HCT116 (cell line): ENCODE measurements around the gene HOXA13. TPM values are rescaled to one million over a fixed set of nuclear protein-coding genes. Genes with fewer than 3 reads are reported as not detected.

Experiments
- ATAC-seq: fragments of 200-7000 bp; cut with Tn5 transposase; 2 replicates; pipeline ENCODE4 v1.9.1; 2020; ENCODE audit warnings: mild to moderate bottlenecking, moderate library complexity
- BruUV-seq: library from RNA; stranded (reverse); fragments of 400-500 nt; replicated peaks from 2 replicates; lab custom pipeline; 2021; lab: Mats Ljungman, UMichigan
- CTCF ChIA-PET: fragments of 300-600 bp; sonication (Branson Sonifier 250); formaldehyde crosslinking; loops from one replicate; lab custom pipeline; 2021; ENCODE audit warnings: antibody characterized with exemption; lab: Charles Lee
- POLR2A ChIA-PET: fragments of 300-600, 350-600 bp; sonication (Branson Sonifier 250); formaldehyde crosslinking; loops from one replicate; lab custom pipeline; 2021; ENCODE audit warnings: antibody characterized with exemption; lab: Charles Lee
- RAD21 ChIA-PET, 2 experiments: fragments of 300-600 bp; sonication (Branson Sonifier 250); formaldehyde crosslinking; loops; one replicate each; lab custom pipeline; 2023; ENCODE audit warnings: low total read pairs in 2 of 2; ENCODE audit not compliant: uncharacterized antibody in 2 of 2, unreplicated experiment in 2 of 2, low non-redundant PET in 1 of 2; lab: Charles Lee
- DNase-seq: peaks from one replicate; pipeline ENCODE4 v3.0.0-alpha.2; 2010; ENCODE audit warnings: low read depth, low spot score
- H2AFZ ChIP-seq: fragments of 200-600 bp; shearing (Covaris generic), sonication (generic); 2 replicates; pipeline ENCODE4 v1.6.1; 2017; ENCODE audit warnings: low read depth, mixed run types, mixed read lengths, antibody characterized with exemption, low read length; ENCODE audit not compliant: poor library complexity, severe bottlenecking
- H3K27ac ChIP-seq: 2 replicates; pipeline ENCODE4 v1.5.1; 2012; ENCODE audit warnings: low read depth, low read length
- H3K27me3 ChIP-seq: fragments of 200-600 bp; sonication (generic); 2 replicates; pipeline ENCODE4 v1.6.1; 2016; ENCODE audit warnings: mixed run types, low read length, mixed read lengths; ENCODE audit not compliant: insufficient read depth
- H3K36me3 ChIP-seq, 2 experiments: fragments of 200-500 bp in 1 of 2; fragments of 200-600 bp in 1 of 2; sonication (Bioruptor generic) in 1 of 2; sonication (generic) in 1 of 2; 2 replicates each; pipeline versions ENCODE4 v1.5.1 to v1.6.1; 2014 to 2016; ENCODE audit warnings: low read length in 2 of 2, inconsistent platforms in 1 of 2, mixed read lengths in 1 of 2, mixed run types in 1 of 2; ENCODE audit not compliant: insufficient read depth in 2 of 2, control insufficient read depth in 1 of 2
- H3K4me1 ChIP-seq, 2 experiments: fragments of 200-600 bp in 1 of 2; sonication (generic) in 1 of 2; 2 replicates each; pipeline versions ENCODE4 v1.5.1 to v1.6.1; 2012 to 2017; ENCODE audit warnings: low read length in 2 of 2, inconsistent platforms in 1 of 2, mild to moderate bottlenecking in 1 of 2, mixed read lengths in 1 of 2, mixed run types in 1 of 2, moderate library complexity in 1 of 2; ENCODE audit not compliant: insufficient read depth in 2 of 2, control insufficient read depth in 1 of 2
- H3K4me2 ChIP-seq: fragments of 200-600 bp; sonication (generic); 2 replicates; pipeline ENCODE4 v1.6.1; 2017; ENCODE audit warnings: mixed run types, low read length, mixed read lengths
- H3K4me3 ChIP-seq, 2 experiments: fragments of 200-600 bp in 1 of 2; sonication (generic) in 1 of 2; replicated peaks in 1 of 2; 2 replicates each; pipeline ENCODE4 v1.5.1; 2011 to 2016; ENCODE audit warnings: low read length in 2 of 2, control low read depth in 1 of 2, low read depth in 1 of 2, mild to moderate bottlenecking in 1 of 2, mixed read lengths in 1 of 2, mixed run types in 1 of 2
- H3K79me2 ChIP-seq: fragments of 200-600 bp; sonication (generic); 2 replicates; pipeline ENCODE4 v1.6.1; 2017; ENCODE audit warnings: mild to moderate bottlenecking, mixed run types, low read length, moderate library complexity, mixed read lengths; ENCODE audit not compliant: insufficient read depth
- H3K9ac ChIP-seq: fragments of 200-600 bp; sonication (generic); 2 replicates; pipeline ENCODE4 v1.6.1; 2016; ENCODE audit warnings: low read length, mixed read lengths
- H3K9me2 ChIP-seq: fragments of 200-600 bp; sonication (generic), shearing (Covaris generic); 2 replicates; pipeline ENCODE4 v1.6.1; 2017; ENCODE audit warnings: mixed run types, mild to moderate bottlenecking, moderate library complexity; ENCODE audit not compliant: insufficient read depth
- H3K9me3 ChIP-seq, 2 experiments: fragments of 200-500 bp in 1 of 2; fragments of 200-600 bp in 1 of 2; sonication (Bioruptor generic) in 1 of 2; sonication (generic) in 1 of 2; 2 replicates each; pipeline ENCODE4 v1.6.1; 2014 to 2017; ENCODE audit warnings: low read length in 2 of 2, mixed read lengths in 2 of 2, inconsistent platforms in 1 of 2, low read depth in 1 of 2, mild to moderate bottlenecking in 1 of 2, mixed run types in 1 of 2, moderate library complexity in 1 of 2; ENCODE audit not compliant: control insufficient read depth in 1 of 2, insufficient read depth in 1 of 2
- H4K20me1 ChIP-seq: fragments of 200-600 bp; sonication (generic), shearing (Covaris generic); 2 replicates; pipeline ENCODE4 v1.6.1; 2017; ENCODE audit warnings: mixed run types, mild to moderate bottlenecking, moderate library complexity; ENCODE audit not compliant: insufficient read depth
- CBX3 ChIP-seq: IDR thresholded peaks from 2 replicates; pipeline ENCODE4 v1.6.1; 2012; ENCODE audit warnings: low read depth
- EGR1 ChIP-seq: IDR thresholded peaks from 2 replicates; pipeline ENCODE4 v1.6.1; 2012; ENCODE audit warnings: low read depth
- EZH2 ChIP-seq: fragments of 200-600 bp; sonication (generic); IDR thresholded peaks from 2 replicates; pipeline ENCODE4 v1.6.1; 2017; ENCODE audit warnings: antibody characterized with exemption, mixed run types
- EZH2phosphoT487 ChIP-seq: fragments of 200-600 bp; IDR thresholded peaks from 2 replicates; pipeline ENCODE4 v1.6.1; 2018; ENCODE audit warnings: antibody characterized with exemption, borderline replicate concordance
- FOSL1 ChIP-seq: IDR thresholded peaks from 2 replicates; pipeline ENCODE4 v1.6.1; 2012; ENCODE audit warnings: low read depth
- POLR2A ChIP-seq: IDR thresholded peaks from 2 replicates; pipeline ENCODE4 v1.7.0; 2011; ENCODE audit warnings: borderline replicate concordance; ENCODE audit not compliant: insufficient read depth, insufficient read length; ENCODE audit errors: extremely low read depth
- RAD21 ChIP-seq: IDR thresholded peaks from 2 replicates; pipeline ENCODE4 v1.6.1; 2012; ENCODE audit warnings: low read depth, mild to moderate bottlenecking
- SIN3A ChIP-seq: IDR thresholded peaks from 2 replicates; pipeline ENCODE4 v1.6.1; 2012; ENCODE audit warnings: low read depth
- SP1 ChIP-seq: IDR thresholded peaks from 2 replicates; pipeline ENCODE4 v1.6.1; 2012; ENCODE audit warnings: low read depth
- TCF7L2 ChIP-seq: IDR thresholded peaks from 2 replicates; pipeline ENCODE4 v1.7.0; 2011; ENCODE audit warnings: borderline replicate concordance, inconsistent platforms; ENCODE audit not compliant: insufficient read depth, insufficient read length; ENCODE audit errors: extremely low read depth
- YY1 ChIP-seq: IDR thresholded peaks from 2 replicates; pipeline ENCODE4 v1.6.1; 2011; ENCODE audit warnings: low read length, low read depth, moderate library complexity, mild to moderate bottlenecking; ENCODE audit not compliant: insufficient replicate concordance; ENCODE audit errors: extremely low read depth
- ZNF274 ChIP-seq: fragments of 200-500 bp; sonication (Bioruptor generic); IDR thresholded peaks from 2 replicates; pipeline ENCODE4 v1.6.1; 2014; ENCODE audit warnings: mild to moderate bottlenecking, low read depth, low read length, inconsistent platforms
- intact Hi-C: fragments of 100-400 bp; cut with micrococcal nuclease; formaldehyde crosslinking; loops from 2 replicates; pipeline ENCODE4 v1.10.0; 2022
- total RNA-seq: library from RNA; stranded (reverse); gene quantifications from one replicate; pipeline ENCODE4 v1.2.1, GENCODE V29; 2021; ENCODE audit not compliant: unreplicated experiment
- TF ChIP-seq, protein P1 (sequence below), 3 experiments: fragments of 200-600 bp in 1 of 3; sonication (generic) in 1 of 3; IDR thresholded peaks in 2 of 3; conservative IDR thresholded peaks in 1 of 3; 2 replicates each; pipeline ENCODE4 v1.5.1; 2012 to 2017; ENCODE audit warnings: low read depth in 2 of 3, low read length in 2 of 3, antibody characterized with exemption in 1 of 3, borderline replicate concordance in 1 of 3, control low read depth in 1 of 3, mild to moderate bottlenecking in 1 of 3, mixed read lengths in 1 of 3, mixed run types in 1 of 3, moderate library complexity in 1 of 3; ENCODE audit not compliant: insufficient read depth in 1 of 3
- TF ChIP-seq, protein P2 (sequence below): IDR thresholded peaks from 2 replicates; pipeline ENCODE4 v1.6.1; 2011; ENCODE audit warnings: mild to moderate bottlenecking, low read length, moderate library complexity; ENCODE audit not compliant: insufficient replicate concordance; ENCODE audit errors: extremely low read depth
- TF ChIP-seq, protein P3 (sequence below): IDR thresholded peaks from 2 replicates; pipeline ENCODE4 v1.6.1; 2012
- TF ChIP-seq, protein P4 (sequence below): IDR thresholded peaks from 2 replicates; pipeline ENCODE4 v1.6.1; 2012

The HOXA13 gene
- total RNA-seq, 1 experiment from 2014 or later = 3.6 TPM

DNA sequence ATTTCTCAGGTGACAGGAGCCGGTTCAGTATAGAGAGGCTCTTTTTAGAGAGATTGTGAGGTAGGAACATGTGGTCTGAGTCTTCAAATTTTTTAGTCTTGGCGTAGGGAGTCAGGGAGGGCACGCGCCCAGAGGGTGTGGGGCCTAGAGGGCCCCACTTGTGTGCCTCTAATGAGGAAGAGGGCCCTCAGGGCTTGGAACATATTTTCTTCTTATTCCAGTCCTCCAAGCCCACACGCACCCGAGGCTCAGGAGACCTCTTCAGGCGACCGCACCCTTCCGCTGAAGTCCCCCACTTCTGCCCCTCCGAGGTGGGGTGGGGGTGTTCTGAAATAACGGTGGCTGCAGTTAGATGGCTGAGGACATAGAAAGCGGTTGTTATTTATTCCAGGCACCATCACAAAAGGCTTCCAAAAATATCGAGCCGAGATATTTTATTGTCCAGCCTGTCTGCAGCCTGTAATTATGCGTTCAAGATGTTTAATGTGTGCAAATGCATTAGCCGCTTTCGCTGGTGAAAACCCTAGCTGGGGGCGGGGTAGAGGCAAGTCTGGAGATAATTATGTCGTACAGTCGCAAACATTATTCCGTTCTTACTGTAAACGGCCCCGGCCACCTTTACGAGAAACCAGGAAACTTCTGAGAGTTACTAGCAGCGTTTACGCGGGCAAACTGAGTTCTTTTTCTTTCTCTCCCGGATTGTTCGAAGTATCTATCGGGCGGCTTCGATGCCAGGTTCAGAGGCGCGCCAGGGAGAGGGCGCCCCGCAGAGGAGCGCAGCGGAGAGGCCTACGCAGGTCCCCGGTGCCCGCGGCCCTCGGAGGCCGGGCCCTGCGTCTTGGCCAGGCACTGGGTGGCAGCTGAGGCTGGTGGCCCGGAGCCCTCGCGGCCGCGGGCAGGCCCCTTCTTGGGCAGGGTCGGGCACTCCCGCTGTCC lies 12.9 kb upstream of the HOXA13 start:
- no peak overlapping the region for H3K9ac ChIP-seq
- BruUV-seq = no TSS peak

More for the DNA sequence above, 12.9 kb upstream of the HOXA13 start:
- H3K27me3 ChIP-seq = no peaks in the 10 kb centered on the region
- no peaks in the 10 kb centered on the region for H4K20me1 ChIP-seq
- CTCF ChIA-PET = no interaction called here
- no peak overlapping the region for H2AFZ ChIP-seq
- no peak overlapping the region for H3K4me2 ChIP-seq
- TF ChIP-seq SP1 (no peak), ZNF274 (no peak), EGR1 (no peak), SIN3A (no peak), YY1 (no peak), EZH2 (no peak), CBX3 (no peak), RAD21 (no peak), FOSL1 (no peak), POLR2A (no peak), TCF7L2 (no peak), EZH2phosphoT487 (no peak)
- TF ChIP-seq, protein P1, sequence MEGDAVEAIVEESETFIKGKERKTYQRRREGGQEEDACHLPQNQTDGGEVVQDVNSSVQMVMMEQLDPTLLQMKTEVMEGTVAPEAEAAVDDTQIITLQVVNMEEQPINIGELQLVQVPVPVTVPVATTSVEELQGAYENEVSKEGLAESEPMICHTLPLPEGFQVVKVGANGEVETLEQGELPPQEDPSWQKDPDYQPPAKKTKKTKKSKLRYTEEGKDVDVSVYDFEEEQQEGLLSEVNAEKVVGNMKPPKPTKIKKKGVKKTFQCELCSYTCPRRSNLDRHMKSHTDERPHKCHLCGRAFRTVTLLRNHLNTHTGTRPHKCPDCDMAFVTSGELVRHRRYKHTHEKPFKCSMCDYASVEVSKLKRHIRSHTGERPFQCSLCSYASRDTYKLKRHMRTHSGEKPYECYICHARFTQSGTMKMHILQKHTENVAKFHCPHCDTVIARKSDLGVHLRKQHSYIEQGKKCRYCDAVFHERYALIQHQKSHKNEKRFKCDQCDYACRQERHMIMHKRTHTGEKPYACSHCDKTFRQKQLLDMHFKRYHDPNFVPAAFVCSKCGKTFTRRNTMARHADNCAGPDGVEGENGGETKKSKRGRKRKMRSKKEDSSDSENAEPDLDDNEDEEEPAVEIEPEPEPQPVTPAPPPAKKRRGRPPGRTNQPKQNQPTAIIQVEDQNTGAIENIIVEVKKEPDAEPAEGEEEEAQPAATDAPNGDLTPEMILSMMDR (IDR thresholded peaks at IDR 0.05 in 2 of 3, conservative IDR thresholded peaks at IDR 0.05 in 1 of 3; ENCODE audit: borderline replicate concordance in 1 of 3, insufficient read depth in 1 of 3, low read depth in 2 of 3, low read length in 2 of 3) = no peak
- TF ChIP-seq, protein P2, sequence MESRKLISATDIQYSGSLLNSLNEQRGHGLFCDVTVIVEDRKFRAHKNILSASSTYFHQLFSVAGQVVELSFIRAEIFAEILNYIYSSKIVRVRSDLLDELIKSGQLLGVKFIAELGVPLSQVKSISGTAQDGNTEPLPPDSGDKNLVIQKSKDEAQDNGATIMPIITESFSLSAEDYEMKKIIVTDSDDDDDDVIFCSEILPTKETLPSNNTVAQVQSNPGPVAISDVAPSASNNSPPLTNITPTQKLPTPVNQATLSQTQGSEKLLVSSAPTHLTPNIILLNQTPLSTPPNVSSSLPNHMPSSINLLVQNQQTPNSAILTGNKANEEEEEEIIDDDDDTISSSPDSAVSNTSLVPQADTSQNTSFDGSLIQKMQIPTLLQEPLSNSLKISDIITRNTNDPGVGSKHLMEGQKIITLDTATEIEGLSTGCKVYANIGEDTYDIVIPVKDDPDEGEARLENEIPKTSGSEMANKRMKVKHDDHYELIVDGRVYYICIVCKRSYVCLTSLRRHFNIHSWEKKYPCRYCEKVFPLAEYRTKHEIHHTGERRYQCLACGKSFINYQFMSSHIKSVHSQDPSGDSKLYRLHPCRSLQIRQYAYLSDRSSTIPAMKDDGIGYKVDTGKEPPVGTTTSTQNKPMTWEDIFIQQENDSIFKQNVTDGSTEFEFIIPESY = no peak
- TF ChIP-seq, protein P3, sequence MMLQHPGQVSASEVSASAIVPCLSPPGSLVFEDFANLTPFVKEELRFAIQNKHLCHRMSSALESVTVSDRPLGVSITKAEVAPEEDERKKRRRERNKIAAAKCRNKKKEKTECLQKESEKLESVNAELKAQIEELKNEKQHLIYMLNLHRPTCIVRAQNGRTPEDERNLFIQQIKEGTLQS = no peak
- TF ChIP-seq, protein P4, sequence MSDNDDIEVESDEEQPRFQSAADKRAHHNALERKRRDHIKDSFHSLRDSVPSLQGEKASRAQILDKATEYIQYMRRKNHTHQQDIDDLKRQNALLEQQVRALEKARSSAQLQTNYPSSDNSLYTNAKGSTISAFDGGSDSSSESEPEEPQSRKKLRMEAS = no peak
- H3K27ac ChIP-seq = no peak overlapping the region
- intact Hi-C loops = no loop called here
- POLR2A ChIA-PET = no interaction called here
- H3K9me3 ChIP-seq = no peaks in the 10 kb centered on the region
- RAD21 ChIA-PET = no interaction called here
- no peaks in the 10 kb centered on the region for H3K79me2 ChIP-seq
- H3K36me3 ChIP-seq = no peaks in the 10 kb centered on the region
- peaks cover 4 to 14% of the 10 kb centered on the region in 2 experiments; a peak in 3 of 4 replicates for H3K4me1 ChIP-seq
- no peaks in the 10 kb centered on the region for H3K9me2 ChIP-seq
- no peak overlapping the region for H3K4me3 ChIP-seq
- DNase-seq (no peak), ATAC-seq (no peak)
